Activated naive CD8-positive, alpha-beta T cell treated with anti-CD3 and anti-CD28 coated beads, Interleukin-2, amount 50 U/mL, for 16 hours (primary cell): ENCODE data around the gene GALNT2.

Experiments used
- DNase-seq: peaks from one replicate; pipeline ENCODE4 v3.0.0-alpha.2; 2020; ENCODE audit warnings: low read depth, low spot score

GALNT2 gene

GRCh38 chr1:230050973-230051735 lies 15.9 kb upstream of the GALNT2 start:
- DNase-seq, result no peak

- no peak for DNase-seq
Measured at GRCh38 chr1:230052018-230052417, 15.0 kb upstream of the GALNT2 start.

- DNase-seq, result no peak
Measured at GRCh38 chr1:230052665-230053064, 14.4 kb upstream of the GALNT2 start.

GRCh38 chr1:230054092-230054749 lies 12.8 kb upstream of the GALNT2 start:
- no peak for DNase-seq

- no peak for DNase-seq
Measured at GRCh38 chr1:230056098-230056497, 10.9 kb upstream of the GALNT2 start.

- no peak for DNase-seq
Measured at GRCh38 chr1:230057100-230057499, 9.9 kb upstream of the GALNT2 start.

GRCh38 chr1:230057681-230058565 lies 9.1 kb upstream of the GALNT2 start:
- no peak for DNase-seq

GRCh38 chr1:230058626-230059025 lies 8.4 kb upstream of the GALNT2 start:
- DNase-seq, result no peak

- no peak for DNase-seq
Measured at GRCh38 chr1:230061801-230062200, 5.2 kb upstream of the GALNT2 start.

GRCh38 chr1:230062521-230062920 lies 4.5 kb upstream of the GALNT2 start:
- DNase-seq, result no peak

- no peak for DNase-seq
Measured at GRCh38 chr1:230064283-230064682, 2.8 kb upstream of the GALNT2 start.

- no peak for DNase-seq
Measured at GRCh38 chr1:230065161-230065560, 1.9 kb upstream of the GALNT2 start.

GRCh38 chr1:230065571-230065970 lies 1.5 kb upstream of the GALNT2 start:
- no peak for DNase-seq

GRCh38 chr1:230066031-230066430 lies 1.0 kb upstream of the GALNT2 start:
- DNase-seq, result no peak

GRCh38 chr1:230067419-230067870 lies 407 bp downstream of the GALNT2 start:
- DNase-seq, result no peak

- DNase-seq, result no peak
Measured at GRCh38 chr1:230067871-230068620, 1.0 kb downstream of the GALNT2 start.

GRCh38 chr1:230068621-230068873 lies 1.5 kb downstream of the GALNT2 start:
- no peak for DNase-seq

- DNase-seq, result no peak
Measured at GRCh38 chr1:230068952-230069684, 2.1 kb downstream of the GALNT2 start.

- DNase-seq, result no peak
Measured at GRCh38 chr1:230069796-230070195, 2.8 kb downstream of the GALNT2 start.

GRCh38 chr1:230070321-230071208 lies 3.5 kb downstream of the GALNT2 start:
- DNase-seq, result no peak
